ENCODE data around the gene GALNT18. TPM values are rescaled to one million over a fixed set of nuclear protein-coding genes. Genes with fewer than 3 reads are reported as not detected.
"Not testable (repeated sequence)": the region's sequence is repeated elsewhere in the genome, so short reads cannot be mapped to it uniquely, and the experiment has no call there.

GALNT18 gene
- total RNA-seq, 1 donor from 2014 or later, result 6.6 TPM

DNA sequence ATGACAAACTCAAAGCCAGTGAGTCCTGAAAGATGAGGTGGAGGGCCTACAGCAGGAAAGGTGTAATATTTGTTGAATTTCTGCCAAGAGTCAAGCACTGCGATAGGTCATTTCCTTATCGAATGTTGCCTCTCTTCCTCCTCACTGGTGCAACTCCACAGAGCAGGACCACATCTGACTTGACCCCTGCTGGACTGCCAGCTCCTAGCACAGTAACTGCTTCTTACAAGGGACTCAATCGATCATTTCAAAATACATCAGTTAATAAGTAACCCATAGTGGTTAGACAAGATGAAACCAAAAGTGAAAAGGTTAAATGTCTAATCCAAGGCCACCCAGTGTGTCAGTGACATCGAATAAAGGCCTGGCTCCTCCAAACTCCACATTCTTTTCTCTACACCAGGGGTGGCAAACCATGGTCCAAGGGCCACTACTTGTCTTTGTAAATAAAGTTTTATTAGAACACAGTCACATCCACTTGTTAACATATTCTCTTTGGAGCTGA, 170.3 kb downstream of the GALNT18 start:
- Histone ChIP-seq H3K27me3 (ENCODE audit: control insufficient read depth, insufficient read depth, low read length) (no peaks in the 10 kb centered on the region), H3K36me3 (ENCODE audit: control insufficient read depth, insufficient read depth, low read length) (no peaks in the 10 kb centered on the region), H3K4me3 (ENCODE audit: low read depth, low read length) (no peak overlapping the region)
- DNase-seq (ENCODE audit: low read depth), result peak; percentile 28
- TF ChIP-seq, protein P1, sequence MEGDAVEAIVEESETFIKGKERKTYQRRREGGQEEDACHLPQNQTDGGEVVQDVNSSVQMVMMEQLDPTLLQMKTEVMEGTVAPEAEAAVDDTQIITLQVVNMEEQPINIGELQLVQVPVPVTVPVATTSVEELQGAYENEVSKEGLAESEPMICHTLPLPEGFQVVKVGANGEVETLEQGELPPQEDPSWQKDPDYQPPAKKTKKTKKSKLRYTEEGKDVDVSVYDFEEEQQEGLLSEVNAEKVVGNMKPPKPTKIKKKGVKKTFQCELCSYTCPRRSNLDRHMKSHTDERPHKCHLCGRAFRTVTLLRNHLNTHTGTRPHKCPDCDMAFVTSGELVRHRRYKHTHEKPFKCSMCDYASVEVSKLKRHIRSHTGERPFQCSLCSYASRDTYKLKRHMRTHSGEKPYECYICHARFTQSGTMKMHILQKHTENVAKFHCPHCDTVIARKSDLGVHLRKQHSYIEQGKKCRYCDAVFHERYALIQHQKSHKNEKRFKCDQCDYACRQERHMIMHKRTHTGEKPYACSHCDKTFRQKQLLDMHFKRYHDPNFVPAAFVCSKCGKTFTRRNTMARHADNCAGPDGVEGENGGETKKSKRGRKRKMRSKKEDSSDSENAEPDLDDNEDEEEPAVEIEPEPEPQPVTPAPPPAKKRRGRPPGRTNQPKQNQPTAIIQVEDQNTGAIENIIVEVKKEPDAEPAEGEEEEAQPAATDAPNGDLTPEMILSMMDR (IDR thresholded peaks at IDR 0.05; ENCODE audit: insufficient read depth, low read length, poor library complexity, severe bottlenecking), result no peak

GRCh38 chr11:11450744-11451362, 171.0 kb downstream of the GALNT18 start:
- no peaks in the 10 kb centered on the region for H3K36me3 ChIP-seq (ENCODE audit: control insufficient read depth, insufficient read depth, low read length)
- TF ChIP-seq, protein P1 (IDR thresholded peaks at IDR 0.05; ENCODE audit: insufficient read depth, low read length, poor library complexity, severe bottlenecking), result no peak
- H3K4me3 ChIP-seq (ENCODE audit: low read depth, low read length), result no peak overlapping the region
- no peaks in the 10 kb centered on the region for H3K27me3 ChIP-seq (ENCODE audit: control insufficient read depth, insufficient read depth, low read length)
- no peak for DNase-seq (ENCODE audit: low read depth)

DNA sequence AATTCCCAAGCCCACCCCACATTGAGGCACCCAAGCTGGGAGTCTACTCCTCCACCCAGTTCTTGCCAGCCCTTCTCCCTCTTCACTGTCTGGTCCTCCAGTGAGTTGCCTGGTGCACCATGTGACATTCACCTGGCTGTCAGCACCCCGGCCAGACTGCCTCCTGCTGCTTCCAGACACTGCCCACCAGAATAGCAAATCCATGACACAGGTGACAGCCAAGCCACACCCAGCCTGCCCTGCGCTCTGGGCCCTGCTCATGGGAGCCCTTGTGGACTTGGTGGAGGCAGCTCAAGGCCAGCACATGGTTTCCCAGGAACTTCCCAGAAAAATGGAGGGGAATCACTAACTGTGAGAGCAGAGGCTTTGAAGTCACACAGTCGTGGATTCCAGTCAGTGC, 172.5 kb downstream of the GALNT18 start:
- Histone ChIP-seq H3K27me3 (ENCODE audit: control insufficient read depth, insufficient read depth, low read length) (no peaks in the 10 kb centered on the region), H3K4me3 (ENCODE audit: low read depth, low read length) (no peak overlapping the region), H3K36me3 (ENCODE audit: control insufficient read depth, insufficient read depth, low read length) (no peaks in the 10 kb centered on the region)
- DNase-seq (ENCODE audit: low read depth), result no peak
- TF ChIP-seq, protein P1 (IDR thresholded peaks at IDR 0.05; ENCODE audit: insufficient read depth, low read length, poor library complexity, severe bottlenecking), result no peak

DNA sequence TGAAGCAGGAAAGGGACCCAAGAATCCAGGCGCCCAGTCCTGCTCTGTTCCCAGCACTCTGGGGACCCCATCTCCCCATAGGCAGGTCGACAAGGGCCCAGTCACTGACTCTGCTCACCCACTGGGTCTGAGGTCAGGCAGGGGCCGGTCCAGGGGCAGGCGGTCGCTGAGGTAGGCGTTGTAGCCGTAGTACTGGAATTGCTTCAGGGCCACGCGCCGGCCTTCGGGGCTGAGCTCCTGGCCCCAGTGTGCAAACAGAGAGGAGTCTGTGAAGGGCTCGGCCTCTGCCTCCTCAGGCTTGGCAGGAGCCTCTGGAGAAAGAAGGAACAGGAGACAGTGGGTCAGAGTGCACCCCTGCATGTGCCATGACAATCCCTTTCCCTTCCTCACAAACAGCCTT, 173.2 kb downstream of the GALNT18 start:
- H3K27me3 ChIP-seq (ENCODE audit: control insufficient read depth, insufficient read depth, low read length), result no peaks in the 10 kb centered on the region
- TF ChIP-seq, protein P1 (IDR thresholded peaks at IDR 0.05; ENCODE audit: insufficient read depth, low read length, poor library complexity, severe bottlenecking), result no peak
- no peaks in the 10 kb centered on the region for H3K36me3 ChIP-seq (ENCODE audit: control insufficient read depth, insufficient read depth, low read length)

GRCh38 chr11:11447601-11448000, 174.2 kb downstream of the GALNT18 start:
- not testable (repeated sequence) for H3K27me3 ChIP-seq (ENCODE audit: control insufficient read depth, insufficient read depth, low read length); DNase-seq (ENCODE audit: low read depth); H3K4me3 ChIP-seq (ENCODE audit: low read depth, low read length); H3K36me3 ChIP-seq (ENCODE audit: control insufficient read depth, insufficient read depth, low read length)

More for the DNA sequence above, 173.2 kb downstream of the GALNT18 start:
- H3K4me3 ChIP-seq (ENCODE audit: low read depth, low read length), result no peak overlapping the region
- no peak for DNase-seq (ENCODE audit: low read depth)

GRCh38 chr11:11446967-11447366, 174.8 kb downstream of the GALNT18 start:
- no peak for DNase-seq (ENCODE audit: low read depth)
- Histone ChIP-seq H3K4me3 (ENCODE audit: low read depth, low read length) (no peak overlapping the region), H3K36me3 (ENCODE audit: control insufficient read depth, insufficient read depth, low read length) (no peaks in the 10 kb centered on the region), H3K27me3 (ENCODE audit: control insufficient read depth, insufficient read depth, low read length) (no peaks in the 10 kb centered on the region)
- TF ChIP-seq, protein P1 (IDR thresholded peaks at IDR 0.05; ENCODE audit: insufficient read depth, low read length, poor library complexity, severe bottlenecking), result no peak
